ENCODE data around the gene C16orf92. TPM values are rescaled to one million over a fixed set of nuclear protein-coding genes. Genes with fewer than 3 reads are reported as not detected.

C16orf92 gene
- not detected in 5 replicates for total RNA-seq (2022; extraction: Qiagen RNA extraction; ENCODE audit: low read depth)

GRCh38 chr16:30022887-30023286, at the start of gene C16orf92:
C16orf92 (plus strand) TSS chr16:30023198; CDS start chr16:30023341, 143 bp downstream.

GRCh38 chr16:29973384-29974246, 49.4 kb upstream of the C16orf92 start, which contains the start of gene TAOK2:
TAOK2 (plus strand) TSS chr16:29973868; CDS start chr16:29977773, 3,905 bp downstream.

DNA sequence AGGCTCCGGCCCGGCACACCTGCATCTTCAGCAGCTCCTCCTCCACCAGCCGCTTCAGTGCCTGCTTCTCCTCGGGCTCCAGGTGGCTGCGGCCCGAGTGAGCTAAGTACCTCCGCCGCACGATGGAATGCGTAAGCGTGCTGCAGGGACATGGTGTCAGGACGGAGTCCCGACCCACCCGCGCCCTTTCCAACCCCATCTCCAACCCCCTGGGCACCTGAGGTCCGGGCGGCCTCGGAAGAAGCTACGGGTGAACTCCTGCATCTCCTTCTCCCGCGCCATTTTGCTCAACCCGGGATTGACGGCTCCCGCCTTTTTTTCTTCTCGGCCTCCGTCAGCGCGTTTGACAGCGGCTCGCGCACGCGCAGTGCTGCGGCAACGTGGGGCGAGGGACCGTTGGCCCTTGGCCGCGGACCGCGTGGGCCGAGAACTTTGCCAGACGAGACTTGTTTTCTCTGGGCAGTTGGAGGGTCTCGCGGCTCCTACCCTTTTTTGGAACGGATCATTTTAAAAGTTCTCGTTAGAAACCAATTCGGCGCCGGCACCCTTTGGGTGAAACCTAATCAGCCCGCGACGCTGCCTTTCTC, 27.6 kb upstream of the C16orf92 start, which contains the start of gene HIRIP3:
Gene HIRIP3 (minus strand): TSS at position 294 of the 587 bp plus-strand sequence. CDS start 12 bp downstream, at position 282.

DNA sequence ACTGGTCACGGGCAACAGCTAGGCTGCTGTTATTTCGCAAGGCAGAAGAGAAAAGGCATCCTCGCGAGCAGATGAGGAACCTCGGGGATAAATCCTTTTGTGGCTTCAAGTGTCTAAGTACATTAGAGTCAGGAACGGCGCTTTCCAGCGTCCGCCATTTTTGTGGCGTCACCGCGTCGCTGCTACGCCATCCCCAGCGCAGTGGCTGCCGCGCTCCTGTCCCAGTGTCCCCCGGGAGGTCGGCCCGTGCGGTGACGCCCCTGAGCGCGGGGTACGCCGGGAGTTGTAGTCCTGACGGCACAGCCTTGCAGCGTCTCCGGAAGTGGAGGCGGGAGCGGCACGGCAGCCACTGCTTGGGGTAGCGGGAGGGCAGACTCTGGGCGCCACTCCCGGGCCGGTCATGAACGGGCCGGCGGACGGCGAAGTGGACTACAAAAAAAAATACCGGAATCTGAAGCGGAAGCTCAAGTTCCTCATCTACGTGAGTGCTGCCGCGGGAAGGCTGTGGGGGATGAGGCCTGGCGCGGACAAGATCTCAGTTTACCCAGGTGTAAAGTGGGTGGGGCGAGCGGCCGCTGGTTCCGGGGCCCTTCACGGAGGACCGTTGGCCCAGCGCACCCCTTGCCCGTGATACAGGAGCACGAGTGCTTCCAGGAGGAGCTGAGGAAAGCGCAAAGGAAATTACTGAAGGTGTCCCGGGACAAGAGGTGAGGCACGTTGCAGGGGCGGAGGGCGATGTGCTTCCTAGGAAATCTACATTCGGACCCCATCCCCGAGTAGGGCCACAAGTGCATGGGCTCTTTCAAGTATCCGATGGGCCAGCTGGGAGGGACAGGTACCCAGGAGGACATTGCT, 26.9 kb upstream of the C16orf92 start, which contains the start of gene INO80E:
Gene INO80E (plus strand): TSS at position 331 of the 855 bp plus-strand sequence. CDS start 70 bp downstream, at position 401.

GRCh38 chr16:30010844-30011713, 11.9 kb upstream of the C16orf92 start, which contains the start of gene DOC2A:
DOC2A (minus strand) TSS chr16:30011027; CDS start chr16:30010222, 805 bp downstream.

GRCh38 chr16:30030841-30031413, 7.9 kb downstream of the C16orf92 start, which contains the start of gene TLCD3B:
TLCD3B (minus strand) TSS chr16:30031271; CDS start chr16:30030527, 744 bp downstream.

DNA sequence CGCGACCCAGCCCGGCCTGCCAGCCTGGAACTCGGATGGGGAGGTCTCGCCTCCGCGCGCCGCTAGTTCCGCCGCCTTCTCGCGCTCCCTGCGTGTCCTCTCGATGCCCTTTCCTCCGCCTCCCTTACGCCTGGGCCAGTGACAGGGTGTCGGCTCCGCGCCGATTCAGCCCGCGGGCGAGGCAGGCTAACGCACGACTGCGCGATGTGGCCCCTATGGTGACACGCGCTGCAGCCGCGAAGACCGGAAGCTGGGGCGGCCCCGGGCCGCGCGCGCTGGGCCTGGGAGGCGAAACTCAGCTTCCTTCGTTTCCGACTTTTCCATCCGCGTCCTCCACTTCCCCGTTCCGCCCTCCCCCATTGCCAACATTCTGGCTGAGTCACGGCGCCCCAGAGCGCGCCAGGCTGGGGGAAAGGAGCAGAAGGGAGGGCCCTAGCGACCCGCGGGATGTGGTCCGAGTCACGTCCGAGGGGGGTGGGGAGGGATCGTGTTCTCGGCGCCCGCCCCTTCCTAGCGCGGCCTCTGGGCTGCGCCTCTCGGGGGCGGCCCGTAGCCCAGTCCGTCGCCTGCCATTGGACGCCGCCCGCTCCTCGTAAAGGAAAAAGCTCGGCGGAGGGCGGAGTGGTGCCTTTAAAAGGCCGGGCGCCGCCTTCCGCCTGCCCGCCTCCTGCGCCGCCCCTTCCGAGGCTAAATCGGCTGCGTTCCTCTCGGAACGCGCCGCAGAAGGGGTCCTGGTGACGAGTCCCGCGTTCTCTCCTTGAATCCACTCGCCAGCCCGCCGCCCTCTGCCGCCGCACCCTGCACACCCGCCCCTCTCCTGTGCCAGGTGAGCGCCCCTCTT, 42.3 kb downstream of the C16orf92 start, which contains the start of gene ALDOA:
Gene ALDOA (plus strand): TSS at position 659 of the 841 bp plus-strand sequence. CDS start 1,138 bp downstream, outside the sequence.

Other genes with a start within 250 kb of the C16orf92 start
- gene ZG16, start 244.9 kb upstream of the C16orf92 start, total RNA-seq (2022; extraction: Qiagen RNA extraction; ENCODE audit: low read depth), result not detected in 5 replicates
- 73.9 to 96.4 TPM (median 95.6 TPM) in 5 replicates for gene KIF22, start 232.4 kb upstream of the C16orf92 start, total RNA-seq (2022; extraction: Qiagen RNA extraction; ENCODE audit: low read depth)
- gene MAZ, start 216.7 kb upstream of the C16orf92 start, total RNA-seq (2022; extraction: Qiagen RNA extraction; ENCODE audit: low read depth), result 140 to 181 TPM (median 172 TPM) in 5 replicates
- 0.27 to 0.52 TPM (median 0.33 TPM) in 5 replicates for gene PRRT2, start 211.0 kb upstream of the C16orf92 start, total RNA-seq (2022; extraction: Qiagen RNA extraction; ENCODE audit: low read depth)
- 35.0 to 50.8 TPM (median 46.6 TPM) in 5 replicates for gene PAGR1, start 207.0 kb upstream of the C16orf92 start, total RNA-seq (2022; extraction: Qiagen RNA extraction; ENCODE audit: low read depth)
- gene MVP, start 202.7 kb upstream of the C16orf92 start, total RNA-seq (2022; extraction: Qiagen RNA extraction; ENCODE audit: low read depth), result 99.3 to 146 TPM (median 135 TPM) in 5 replicates
- gene CDIPT, start 160.0 kb upstream of the C16orf92 start, total RNA-seq (2022; extraction: Qiagen RNA extraction; ENCODE audit: low read depth), result 47.4 to 106 TPM (median 95.8 TPM) in 5 replicates
- gene SEZ6L2, start 123.6 kb upstream of the C16orf92 start, total RNA-seq (2022; extraction: Qiagen RNA extraction; ENCODE audit: low read depth), result 11.0 to 24.3 TPM (median 19.9 TPM) in 5 replicates
- gene ASPHD1, start 122.7 kb upstream of the C16orf92 start, total RNA-seq (2022; extraction: Qiagen RNA extraction; ENCODE audit: low read depth), result 12.4 to 27.0 TPM (median 23.7 TPM) in 5 replicates
- gene KCTD13, start 97.0 kb upstream of the C16orf92 start, total RNA-seq (2022; extraction: Qiagen RNA extraction; ENCODE audit: low read depth), result 9.3 to 20.1 TPM (median 15.0 TPM) in 5 replicates
- gene TMEM219, start 61.1 kb upstream of the C16orf92 start, total RNA-seq (2022; extraction: Qiagen RNA extraction; ENCODE audit: low read depth), result 72.2 to 98.5 TPM (median 97.9 TPM) in 5 replicates
- gene TAOK2, start 49.3 kb upstream of the C16orf92 start, total RNA-seq (2022; extraction: Qiagen RNA extraction; ENCODE audit: low read depth), result 16.9 to 36.1 TPM (median 34.3 TPM) in 5 replicates
- gene HIRIP3, start 27.6 kb upstream of the C16orf92 start, total RNA-seq (2022; extraction: Qiagen RNA extraction; ENCODE audit: low read depth), result 9.6 to 19.0 TPM (median 14.5 TPM) in 5 replicates
- gene INO80E, start 27.0 kb upstream of the C16orf92 start, total RNA-seq (2022; extraction: Qiagen RNA extraction; ENCODE audit: low read depth), result 101 to 119 TPM (median 109 TPM) in 5 replicates
- gene DOC2A, start 12.2 kb upstream of the C16orf92 start, total RNA-seq (2022; extraction: Qiagen RNA extraction; ENCODE audit: low read depth), result 0.88 to 3.5 TPM (median 2.5 TPM) in 5 replicates
- 0.26 to 0.56 TPM (median 0.36 TPM) in 4 of 5 replicates, not detected in the other for gene TLCD3B, start 8.1 kb downstream of the C16orf92 start, total RNA-seq (2022; extraction: Qiagen RNA extraction; ENCODE audit: low read depth)
- 1,377 to 1,871 TPM (median 1,822 TPM) in 5 replicates for gene ALDOA, start 42.6 kb downstream of the C16orf92 start, total RNA-seq (2022; extraction: Qiagen RNA extraction; ENCODE audit: low read depth)
- 99.1 to 153 TPM (median 144 TPM) in 5 replicates for gene PPP4C, start 52.8 kb downstream of the C16orf92 start, total RNA-seq (2022; extraction: Qiagen RNA extraction; ENCODE audit: low read depth)
- 0.20 to 0.50 TPM (median 0.27 TPM) in 5 replicates for gene TBX6, start 68.7 kb downstream of the C16orf92 start, total RNA-seq (2022; extraction: Qiagen RNA extraction; ENCODE audit: low read depth)
- gene YPEL3, start 73.0 kb downstream of the C16orf92 start, total RNA-seq (2022; extraction: Qiagen RNA extraction; ENCODE audit: low read depth), result 4.2 to 10.8 TPM (median 8.6 TPM) in 5 replicates
- gene GDPD3, start 90.3 kb downstream of the C16orf92 start, total RNA-seq (2022; extraction: Qiagen RNA extraction; ENCODE audit: low read depth), result 1.1 to 2.1 TPM (median 1.6 TPM) in 5 replicates
- 34.6 to 39.2 TPM (median 36.7 TPM) in 5 replicates for gene MAPK3, start 100.0 kb downstream of the C16orf92 start, total RNA-seq (2022; extraction: Qiagen RNA extraction; ENCODE audit: low read depth)
- gene CORO1A, start 160.4 kb downstream of the C16orf92 start, total RNA-seq (2022; extraction: Qiagen RNA extraction; ENCODE audit: low read depth), result 2.7 to 5.1 TPM (median 3.0 TPM) in 5 replicates
- 162 to 210 TPM (median 202 TPM) in 5 replicates for gene BOLA2B, start 170.5 kb downstream of the C16orf92 start, total RNA-seq (2022; extraction: Qiagen RNA extraction; ENCODE audit: low read depth)
- gene SLX1A, start 170.7 kb downstream of the C16orf92 start, total RNA-seq (2022; extraction: Qiagen RNA extraction; ENCODE audit: low read depth), result 6.4 to 29.4 TPM (median 11.8 TPM) in 5 replicates
- gene SULT1A3, start 176.1 kb downstream of the C16orf92 start, total RNA-seq (2022; extraction: Qiagen RNA extraction; ENCODE audit: low read depth), result 4.1 to 12.4 TPM (median 7.9 TPM) in 5 replicates
- 0.62 to 3.6 TPM (median 2.0 TPM) in 5 replicates for gene NPIPB13, start 225.3 kb downstream of the C16orf92 start, total RNA-seq (2022; extraction: Qiagen RNA extraction; ENCODE audit: low read depth)